ENCODE measurements around the gene PAX3.

Gene PAX3

GRCh38 chr2:222298311-222299150 lies at the start of gene PAX3:
TSS of gene PAX3 (minus strand) at chr2:222298998. CDS start at chr2:222298615, 383 bp downstream.
- in situ Hi-C loops (cut with HindIII; ENCODE audit: low sequenced_read_pairs), result no loop called here

- in situ Hi-C loops (cut with HindIII; ENCODE audit: low sequenced_read_pairs), result no loop called here
These were observed 42.5 kb upstream of the PAX3 start for GRCh38 chr2:222341331-222341730.

GRCh38 chr2:222338374-222338773 lies 39.6 kb upstream of the PAX3 start:
- in situ Hi-C loops (cut with HindIII; ENCODE audit: low sequenced_read_pairs), result no loop called here

- in situ Hi-C loops (cut with HindIII; ENCODE audit: low sequenced_read_pairs), result no loop called here
These were observed 38.1 kb upstream of the PAX3 start for GRCh38 chr2:222336931-222337330.

- in situ Hi-C loops (cut with HindIII; ENCODE audit: low sequenced_read_pairs), result no loop called here
These were observed 37.6 kb upstream of the PAX3 start for GRCh38 chr2:222336442-222336841.

- in situ Hi-C loops (cut with HindIII; ENCODE audit: low sequenced_read_pairs), result no loop called here
These were observed 36.1 kb upstream of the PAX3 start for GRCh38 chr2:222334914-222335313.

- in situ Hi-C loops (cut with HindIII; ENCODE audit: low sequenced_read_pairs), result no loop called here
These were observed 34.6 kb upstream of the PAX3 start for GRCh38 chr2:222333397-222333796.

GRCh38 chr2:222332116-222332515 lies 33.3 kb upstream of the PAX3 start:
- in situ Hi-C loops (cut with HindIII; ENCODE audit: low sequenced_read_pairs), result no loop called here

GRCh38 chr2:222330910-222331309 lies 32.1 kb upstream of the PAX3 start:
- in situ Hi-C loops (cut with HindIII; ENCODE audit: low sequenced_read_pairs), result no loop called here

- in situ Hi-C loops (cut with HindIII; ENCODE audit: low sequenced_read_pairs), result loop anchor here (25.0 kb wide), 1 partner anchor 290 kb away; no protein-coding TSS in a partner anchor
These were observed 23.4 kb upstream of the PAX3 start for GRCh38 chr2:222322236-222322635.

GRCh38 chr2:222320436-222321395 lies 21.9 kb upstream of the PAX3 start:
- in situ Hi-C loops (cut with HindIII; ENCODE audit: low sequenced_read_pairs), result loop anchor here (25.0 kb wide), 1 partner anchor 292 kb away; no protein-coding TSS in a partner anchor

- in situ Hi-C loops (cut with HindIII; ENCODE audit: low sequenced_read_pairs), result loop anchor here (25.0 kb wide), 1 partner anchor 292 kb away; no protein-coding TSS in a partner anchor
These were observed 21.0 kb upstream of the PAX3 start for GRCh38 chr2:222319586-222320435.

- in situ Hi-C loops (cut with HindIII; ENCODE audit: low sequenced_read_pairs), result loop anchor here (25.0 kb wide), 1 partner anchor 293 kb away; no protein-coding TSS in a partner anchor
These were observed 20.2 kb upstream of the PAX3 start for GRCh38 chr2:222318712-222319585.

GRCh38 chr2:222318026-222318711 lies 19.4 kb upstream of the PAX3 start:
- in situ Hi-C loops (cut with HindIII; ENCODE audit: low sequenced_read_pairs), result loop anchor here (25.0 kb wide), 1 partner anchor 294 kb away; no protein-coding TSS in a partner anchor

GRCh38 chr2:222315443-222316121 lies 16.8 kb upstream of the PAX3 start:
- in situ Hi-C loops (cut with HindIII; ENCODE audit: low sequenced_read_pairs), result loop anchor here (25.0 kb wide), 1 partner anchor 297 kb away; no protein-coding TSS in a partner anchor

GRCh38 chr2:222313816-222314215 lies 15.0 kb upstream of the PAX3 start:
- in situ Hi-C loops (cut with HindIII; ENCODE audit: low sequenced_read_pairs), result loop anchor here (25.0 kb wide), 1 partner anchor 298 kb away; no protein-coding TSS in a partner anchor

GRCh38 chr2:222311978-222312738 lies 13.4 kb upstream of the PAX3 start:
- in situ Hi-C loops (cut with HindIII; ENCODE audit: low sequenced_read_pairs), result loop anchor here (25.0 kb wide), 1 partner anchor 300 kb away; no protein-coding TSS in a partner anchor
